ENCODE measurements around the gene SETX. TPM values are rescaled to one million over a fixed set of nuclear protein-coding genes. Genes with fewer than 3 reads are reported as not detected.

SETX gene
- total and polyA plus RNA-seq, 2 donors (not counting 1 experiment from before 2014, with no cell fraction given) = 29.2 to 105 TPM

DNA sequence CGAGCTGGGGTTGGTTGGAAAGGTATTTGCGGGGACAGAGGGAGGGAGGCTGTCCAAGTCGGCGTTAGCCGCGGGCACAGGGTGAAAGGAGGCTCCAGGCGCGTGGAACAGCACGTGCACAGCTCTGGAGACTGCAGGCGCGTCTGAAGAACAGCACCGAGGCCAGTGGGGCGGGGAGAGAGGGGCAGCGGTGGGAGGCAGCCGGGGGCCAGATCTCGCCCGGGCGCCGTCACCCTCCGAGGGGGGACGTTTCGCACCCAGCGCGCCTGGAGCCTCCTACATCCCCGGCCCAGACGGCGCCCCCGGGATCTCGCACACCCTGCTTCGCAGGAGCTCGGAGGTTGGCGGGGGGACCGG, 113.3 kb downstream of the SETX start:
- Mint-ChIP-seq H3K9me3 (ENCODE audit: insufficient read depth) (no peaks in the 10 kb centered on the region), H3K4me1 (peaks cover 16% of the 10 kb centered on the region), H3K27me3 (peaks cover 3% of the 10 kb centered on the region), H3K27ac (peak overlapping the region; percentile 97), H3K4me3 (peak overlapping the region; percentile 97)
- Histone ChIP-seq H3K27ac (ENCODE audit: low read length in 2 of 2) (peak overlapping the region in 1 of 2 donors; percentile 12), H3K79me2 (ENCODE audit: control insufficient read depth, insufficient read depth, low read length) (no peaks in the 10 kb centered on the region), H3K27me3 (replicated peaks in 1 of 4; ENCODE audit: control extremely low read depth in 1 of 4, control insufficient read depth in 3 of 4, insufficient read depth in 4 of 4, low read length in 3 of 4) (peaks cover 0 to 14% (median 2%) of the 10 kb centered on the region in 4 experiments), H3K4me1 (ENCODE audit: control insufficient read depth in 2 of 2, insufficient read depth in 2 of 2, low read length in 2 of 2) (peaks cover 7 to 20% of the 10 kb centered on the region in 2 donors), H3K9ac (ENCODE audit: low read length) (peak overlapping the region; percentile 73), H3K4me2 (replicated peaks; ENCODE audit: low read depth, low read length, poor library complexity, severe bottlenecking) (peak overlapping the region; percentile 86), H2AFZ (ENCODE audit: insufficient read depth, low read depth, low read length, poor library complexity, severe bottlenecking) (peak overlapping the region; percentile 86), H4K20me1 (ENCODE audit: control insufficient read depth, insufficient read depth, low read length, poor library complexity, severe bottlenecking) (no peaks in the 10 kb centered on the region), H3K4me3 (ENCODE audit: control extremely low read depth in 1 of 5, extremely low read depth in 1 of 5, insufficient read depth in 1 of 5, low read depth in 2 of 5, low read length in 4 of 5) (peak overlapping the region; percentile 44 to 82 (median 74)), H3K36me3 (replicated peaks in 1 of 2; ENCODE audit: control extremely low read depth in 1 of 2, control insufficient read depth in 1 of 2, extremely low read depth in 1 of 2, insufficient read depth in 2 of 2, low read length in 1 of 2) (no peaks in the 10 kb centered on the region), H3K9me3 (ENCODE audit: control extremely low read depth in 1 of 3, control insufficient read depth in 2 of 3, insufficient read depth in 1 of 3, low read length in 2 of 3) (no peaks in the 10 kb centered on the region)
- intact Hi-C loops (cut with micrococcal nuclease) = loop anchor here (1.0 to 5.0 kb wide), 6 partner anchors 17 to 964 kb away; partner anchors contain the start of genes FAM78A and TTF1
- ATAC-seq (ENCODE audit: low read depth) (no peak), DNase-seq (no peak)
- CTCF ChIA-PET = interaction anchor here (0.9 to 10.9 kb wide), 7 partner anchors 10 to 171 kb away, joined by 3 to 144 read pairs (median 12); partner anchors contain the start of gene NTNG2
- 2% methylated on average over 33 of the region's 33 CpGs for WGBS (ENCODE audit: insufficient coverage)
- POLR2A ChIA-PET = interaction anchor here (0.7 to 1.4 kb wide), 6 partner anchors 18 to 1107 kb away, joined by 3 to 5 read pairs (median 4); partner anchors contain the start of genes MED22, NTNG2 and RPL7A
- TF ChIP-seq, protein P1, sequence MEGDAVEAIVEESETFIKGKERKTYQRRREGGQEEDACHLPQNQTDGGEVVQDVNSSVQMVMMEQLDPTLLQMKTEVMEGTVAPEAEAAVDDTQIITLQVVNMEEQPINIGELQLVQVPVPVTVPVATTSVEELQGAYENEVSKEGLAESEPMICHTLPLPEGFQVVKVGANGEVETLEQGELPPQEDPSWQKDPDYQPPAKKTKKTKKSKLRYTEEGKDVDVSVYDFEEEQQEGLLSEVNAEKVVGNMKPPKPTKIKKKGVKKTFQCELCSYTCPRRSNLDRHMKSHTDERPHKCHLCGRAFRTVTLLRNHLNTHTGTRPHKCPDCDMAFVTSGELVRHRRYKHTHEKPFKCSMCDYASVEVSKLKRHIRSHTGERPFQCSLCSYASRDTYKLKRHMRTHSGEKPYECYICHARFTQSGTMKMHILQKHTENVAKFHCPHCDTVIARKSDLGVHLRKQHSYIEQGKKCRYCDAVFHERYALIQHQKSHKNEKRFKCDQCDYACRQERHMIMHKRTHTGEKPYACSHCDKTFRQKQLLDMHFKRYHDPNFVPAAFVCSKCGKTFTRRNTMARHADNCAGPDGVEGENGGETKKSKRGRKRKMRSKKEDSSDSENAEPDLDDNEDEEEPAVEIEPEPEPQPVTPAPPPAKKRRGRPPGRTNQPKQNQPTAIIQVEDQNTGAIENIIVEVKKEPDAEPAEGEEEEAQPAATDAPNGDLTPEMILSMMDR (IDR thresholded peaks at IDR 0.05) = no peak
- no peak for TF ChIP-seq EZH2 (IDR thresholded peaks at IDR 0.05; ENCODE audit: borderline replicate concordance, insufficient read depth, low read depth, low read length, poor library complexity, severe bottlenecking)

DNA sequence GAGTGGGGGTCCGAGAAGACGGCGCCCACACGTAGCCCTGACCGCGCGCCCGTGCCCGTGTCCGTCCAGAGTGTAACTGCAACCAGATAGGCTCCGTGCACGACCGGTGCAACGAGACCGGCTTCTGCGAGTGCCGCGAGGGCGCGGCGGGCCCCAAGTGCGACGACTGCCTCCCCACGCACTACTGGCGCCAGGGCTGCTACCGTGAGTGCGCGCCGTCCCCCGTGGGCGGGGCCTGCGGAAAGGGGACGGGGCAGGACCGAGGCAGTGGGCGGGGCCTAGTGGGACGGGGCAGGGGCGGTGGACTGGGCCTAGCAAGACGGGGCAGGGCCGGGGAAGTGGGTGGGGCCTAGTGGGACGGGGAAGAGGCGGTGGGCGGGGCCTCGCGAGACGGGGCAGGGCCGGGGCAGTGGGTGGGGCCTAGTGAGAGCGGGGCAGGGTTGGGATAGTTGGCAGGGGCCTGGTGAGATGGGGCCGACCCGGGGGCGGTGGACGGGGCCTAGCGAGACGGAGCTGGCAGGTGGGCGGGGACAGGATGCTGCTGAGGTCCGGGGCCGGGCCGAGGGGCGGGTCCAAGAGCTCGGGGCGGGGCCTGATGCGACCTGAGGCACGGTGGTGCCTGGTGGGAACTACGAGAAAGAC, 113.8 kb downstream of the SETX start:
- intact Hi-C loops (cut with micrococcal nuclease) = loop anchor here (1.0 to 5.0 kb wide), 6 partner anchors 18 to 964 kb away; partner anchors contain the start of genes FAM78A and TTF1
- H3K4me3 Mint-ChIP-seq = peak overlapping the region; percentile 97
- peaks cover 17% of the 10 kb centered on the region for H3K4me1 Mint-ChIP-seq
- Histone ChIP-seq H3K9ac (ENCODE audit: low read length) (peak overlapping the region; percentile 73), H3K9me3 (ENCODE audit: control extremely low read depth in 1 of 3, control insufficient read depth in 2 of 3, insufficient read depth in 1 of 3, low read length in 2 of 3) (no peaks in the 10 kb centered on the region), H3K4me2 (replicated peaks; ENCODE audit: low read depth, low read length, poor library complexity, severe bottlenecking) (peak overlapping the region; percentile 86), H2AFZ (ENCODE audit: insufficient read depth, low read depth, low read length, poor library complexity, severe bottlenecking) (peak overlapping the region; percentile 86), H4K20me1 (ENCODE audit: control insufficient read depth, insufficient read depth, low read length, poor library complexity, severe bottlenecking) (no peaks in the 10 kb centered on the region), H3K27me3 (replicated peaks in 1 of 4; ENCODE audit: control extremely low read depth in 1 of 4, control insufficient read depth in 3 of 4, insufficient read depth in 4 of 4, low read length in 3 of 4) (peaks cover 0 to 12% (median 2%) of the 10 kb centered on the region in 4 experiments), H3K4me3 (ENCODE audit: control extremely low read depth in 1 of 5, extremely low read depth in 1 of 5, insufficient read depth in 1 of 5, low read depth in 2 of 5, low read length in 4 of 5) (peak overlapping the region in 4 of 5 experiments; percentile 67 to 82 (median 76)), H3K36me3 (replicated peaks in 1 of 2; ENCODE audit: control extremely low read depth in 1 of 2, control insufficient read depth in 1 of 2, extremely low read depth in 1 of 2, insufficient read depth in 2 of 2, low read length in 1 of 2) (no peaks in the 10 kb centered on the region), H3K79me2 (ENCODE audit: control insufficient read depth, insufficient read depth, low read length) (no peaks in the 10 kb centered on the region), H3K27ac (ENCODE audit: low read length in 2 of 2) (peak overlapping the region in 1 of 2 donors; percentile 18), H3K4me1 (ENCODE audit: control insufficient read depth in 2 of 2, insufficient read depth in 2 of 2, low read length in 2 of 2) (peaks cover 7 to 24% of the 10 kb centered on the region in 2 donors)
- CTCF ChIA-PET = interaction anchor here (0.9 to 10.9 kb wide), 7 partner anchors 11 to 172 kb away, joined by 3 to 144 read pairs (median 12); partner anchors contain the start of gene NTNG2
- ATAC-seq (ENCODE audit: low read depth) = peak; percentile 87
- WGBS (ENCODE audit: insufficient coverage) = 6% methylated on average over 63 of the region's 63 CpGs
- no peaks in the 10 kb centered on the region for H3K9me3 Mint-ChIP-seq (ENCODE audit: insufficient read depth)
- peaks cover 3% of the 10 kb centered on the region for H3K27me3 Mint-ChIP-seq
- TF ChIP-seq, protein P1 (IDR thresholded peaks at IDR 0.05) = no peak
- no peak for TF ChIP-seq EZH2 (IDR thresholded peaks at IDR 0.05; ENCODE audit: borderline replicate concordance, insufficient read depth, low read depth, low read length, poor library complexity, severe bottlenecking)
- POLR2A ChIA-PET = interaction anchor here (0.7 to 1.4 kb wide), 6 partner anchors 18 to 1107 kb away, joined by 3 to 5 read pairs (median 4); partner anchors contain the start of genes MED22, NTNG2 and RPL7A
- peak overlapping the region; percentile 97 for H3K27ac Mint-ChIP-seq
- peak; percentile 98 for DNase-seq

Measured in B cell (primary cell).